IPS-20b (cell line): ENCODE results near the gene CCR9.
A peak's percentile ranks its signal among the peaks of the same experiment; 100 is the strongest.
"Not testable (repeated sequence)": the region's sequence is repeated elsewhere in the genome, so short reads cannot be mapped to it uniquely, and the experiment has no call there.

Experiments
- H3K27ac ChIP-seq: one replicate; pipeline ENCODE4 v1.5.1; 2013; ENCODE audit warnings: low read length
- H3K27me3 ChIP-seq: 2 replicates; pipeline ENCODE4 v1.6.1; 2013; ENCODE audit warnings: mild to moderate bottlenecking, low read length, inconsistent platforms; ENCODE audit not compliant: insufficient read depth
- H3K36me3 ChIP-seq: 2 replicates; pipeline ENCODE4 v1.6.1; 2013; ENCODE audit warnings: low read depth, mild to moderate bottlenecking, inconsistent platforms, low read length, moderate library complexity; ENCODE audit not compliant: insufficient read depth
- H3K4me1 ChIP-seq: 2 replicates; pipeline ENCODE4 v1.6.1; 2013; ENCODE audit warnings: mild to moderate bottlenecking, control low read depth, inconsistent platforms, low read length, moderate library complexity; ENCODE audit not compliant: insufficient read depth
- H3K4me3 ChIP-seq: 2 replicates; pipeline ENCODE4 v1.5.1; 2013; ENCODE audit warnings: mild to moderate bottlenecking, low read length, inconsistent platforms
- H3K9ac ChIP-seq: 2 replicates; pipeline ENCODE4 v1.6.1; 2013; ENCODE audit warnings: low read depth, mild to moderate bottlenecking, inconsistent platforms, low read length, moderate library complexity
- H3K9me3 ChIP-seq: 2 replicates; pipeline ENCODE4 v1.6.1; 2013; ENCODE audit warnings: mild to moderate bottlenecking, low read depth, low read length, inconsistent platforms; ENCODE audit not compliant: insufficient read depth

Gene CCR9

GRCh38 chr3:45885979-45886705 is at the start of gene CCR9:
CCR9 (plus strand) TSS chr3:45886543; CDS start chr3:45894934, 8,391 bp downstream.
- Histone ChIP-seq H3K27me3 (peaks cover 10% of the 10 kb centered on the region; the same call in 1 of the 2 replicates), H3K4me1 (no peaks in the 10 kb centered on the region), H3K9me3 (no peaks in the 10 kb centered on the region), H3K27ac (no peak within 1 kb of the TSS), H3K9ac (no peak within 1 kb of the TSS), H3K4me3 (no peak within 1 kb of the TSS), H3K36me3 (no peaks in the 10 kb centered on the region)

- Histone ChIP-seq H3K9me3 (no peaks in the 10 kb centered on the region), H3K9ac (no peak overlapping the region), H3K27ac (no peak overlapping the region), H3K36me3 (no peaks in the 10 kb centered on the region), H3K4me1 (peaks cover 5% of the 10 kb centered on the region; the same call in 1 of the 2 replicates), H3K27me3 (peaks cover 17% of the 10 kb centered on the region), H3K4me3 (no peak overlapping the region)
Measured at GRCh38 chr3:45838466-45838865, 47.9 kb upstream of the CCR9 start.

- H3K27ac ChIP-seq, result no peak overlapping the region
Measured at GRCh38 chr3:45841420-45841756, 45.0 kb upstream of the CCR9 start.

GRCh38 chr3:45841757-45842491 is 44.4 kb upstream of the CCR9 start, which contains the start of gene LZTFL1:
LZTFL1 (minus strand) TSS chr3:45842119; CDS start chr3:45841991, 128 bp downstream.
- Histone ChIP-seq H3K9ac (peak within 1 kb of the TSS; percentile 67; the same call in 1 of the 2 replicates), H3K27ac (no peak within 1 kb of the TSS), H3K27me3 (peaks cover 51% of the 10 kb centered on the region), H3K36me3 (no peaks in the 10 kb centered on the region), H3K9me3 (no peaks in the 10 kb centered on the region), H3K4me1 (peaks cover 5% of the 10 kb centered on the region; the same call in 1 of the 2 replicates), H3K4me3 (peak within 1 kb of the TSS; percentile 89)

More at GRCh38 chr3:45841420-45841756, 45.0 kb upstream of the CCR9 start:
- Histone ChIP-seq H3K4me1 (peaks cover 5% of the 10 kb centered on the region; the same call in 1 of the 2 replicates), H3K9ac (peak overlapping the region; percentile 67; the same call in 1 of the 2 replicates), H3K4me3 (peak overlapping the region; percentile 89), H3K27me3 (peaks cover 46% of the 10 kb centered on the region), H3K36me3 (no peaks in the 10 kb centered on the region), H3K9me3 (no peaks in the 10 kb centered on the region)

- Histone ChIP-seq H3K9me3 (no peaks in the 10 kb centered on the region), H3K27ac (no peak overlapping the region), H3K36me3 (no peaks in the 10 kb centered on the region), H3K9ac (no peak overlapping the region), H3K27me3 (peaks cover 63% of the 10 kb centered on the region), H3K4me3 (no peak overlapping the region), H3K4me1 (peaks cover 5% of the 10 kb centered on the region; the same call in 1 of the 2 replicates)
Measured at GRCh38 chr3:45842851-45843625, 43.3 kb upstream of the CCR9 start.

GRCh38 chr3:45844616-45845015 is 41.7 kb upstream of the CCR9 start:
- H3K9me3 ChIP-seq, result no peaks in the 10 kb centered on the region
- no peak overlapping the region for H3K4me3 ChIP-seq
- H3K27me3 ChIP-seq, result peaks cover 78% of the 10 kb centered on the region
- H3K27ac ChIP-seq, result no peak overlapping the region
- H3K9ac ChIP-seq, result no peak overlapping the region
- H3K36me3 ChIP-seq, result no peaks in the 10 kb centered on the region
- H3K4me1 ChIP-seq, result peaks cover 5% of the 10 kb centered on the region; the same call in 1 of the 2 replicates

DNA sequence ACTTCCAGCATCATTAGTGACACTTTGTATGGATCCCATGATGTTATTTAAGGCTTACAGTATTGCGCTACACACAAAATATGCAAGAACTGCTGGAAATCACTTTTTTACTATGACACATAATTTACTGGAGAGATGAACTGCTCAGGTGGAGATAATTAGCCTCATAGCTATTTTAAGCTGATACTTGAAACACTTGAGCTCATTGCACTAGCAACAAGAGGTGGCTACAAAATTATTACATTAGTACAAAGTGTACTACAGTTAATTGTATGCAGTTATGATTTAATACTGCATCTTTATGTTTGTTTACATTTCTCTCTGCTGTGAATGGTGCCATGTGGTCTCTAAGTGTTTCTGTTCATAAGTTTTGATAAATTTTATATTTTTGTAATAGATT is 38.0 kb upstream of the CCR9 start:
- Histone ChIP-seq H3K36me3 (no peaks in the 10 kb centered on the region), H3K27me3 (peaks cover 90% of the 10 kb centered on the region), H3K9ac (no peak overlapping the region), H3K4me3 (no peak overlapping the region), H3K9me3 (no peaks in the 10 kb centered on the region), H3K27ac (no peak overlapping the region), H3K4me1 (no peaks in the 10 kb centered on the region)

DNA sequence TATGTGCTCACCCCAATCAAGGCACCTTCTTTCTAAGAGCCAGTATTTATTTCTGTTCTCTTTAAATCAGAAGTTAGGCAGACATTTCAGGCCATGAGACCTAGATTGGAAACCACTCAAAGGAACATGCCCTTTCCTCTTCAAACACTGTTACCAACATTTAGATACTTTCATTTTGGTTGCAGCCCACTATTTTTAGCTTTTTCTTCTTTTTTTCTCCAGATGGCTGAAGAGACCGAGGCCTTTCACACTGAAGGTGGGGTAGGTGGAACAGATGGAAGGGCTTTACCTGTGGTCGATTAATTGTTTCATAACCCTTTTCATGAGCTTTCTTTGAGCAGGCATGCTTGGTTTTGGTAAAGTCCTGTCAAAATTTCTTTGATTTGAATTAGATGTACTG is 33.5 kb upstream of the CCR9 start:
- Histone ChIP-seq H3K4me3 (no peak overlapping the region), H3K9me3 (no peaks in the 10 kb centered on the region), H3K27me3 (peaks cover 55% of the 10 kb centered on the region), H3K9ac (no peak overlapping the region), H3K36me3 (no peaks in the 10 kb centered on the region), H3K4me1 (no peaks in the 10 kb centered on the region), H3K27ac (no peak overlapping the region)

- peaks cover 20% of the 10 kb centered on the region; the same call in 1 of the 2 replicates for H3K27me3 ChIP-seq
- H3K4me3 ChIP-seq, H3K9ac ChIP-seq, H3K9me3 ChIP-seq, H3K4me1 ChIP-seq, H3K36me3 ChIP-seq, H3K27ac ChIP-seq: not testable (repeated sequence)
Measured at GRCh38 chr3:45856323-45856722, 30.0 kb upstream of the CCR9 start.

DNA sequence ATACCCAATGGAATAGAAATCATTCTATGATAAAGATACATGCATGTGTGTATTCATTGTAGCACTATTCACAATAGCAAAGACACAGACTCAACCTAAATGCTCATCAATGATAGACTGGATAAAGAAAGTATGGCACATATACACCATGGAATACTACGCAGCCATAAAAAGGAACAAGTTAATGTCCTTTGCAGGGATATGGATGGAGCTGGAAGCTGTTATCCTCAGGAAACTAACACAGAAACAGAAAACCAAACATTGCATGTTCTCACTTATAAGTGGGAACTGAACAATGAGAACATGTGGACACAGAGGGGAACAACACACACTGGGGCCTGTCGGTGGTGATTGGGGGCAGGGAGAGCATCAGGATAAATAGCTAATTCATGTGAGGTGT is 29.3 kb upstream of the CCR9 start:
- H3K36me3 ChIP-seq, H3K4me1 ChIP-seq: not testable (repeated sequence)

DNA sequence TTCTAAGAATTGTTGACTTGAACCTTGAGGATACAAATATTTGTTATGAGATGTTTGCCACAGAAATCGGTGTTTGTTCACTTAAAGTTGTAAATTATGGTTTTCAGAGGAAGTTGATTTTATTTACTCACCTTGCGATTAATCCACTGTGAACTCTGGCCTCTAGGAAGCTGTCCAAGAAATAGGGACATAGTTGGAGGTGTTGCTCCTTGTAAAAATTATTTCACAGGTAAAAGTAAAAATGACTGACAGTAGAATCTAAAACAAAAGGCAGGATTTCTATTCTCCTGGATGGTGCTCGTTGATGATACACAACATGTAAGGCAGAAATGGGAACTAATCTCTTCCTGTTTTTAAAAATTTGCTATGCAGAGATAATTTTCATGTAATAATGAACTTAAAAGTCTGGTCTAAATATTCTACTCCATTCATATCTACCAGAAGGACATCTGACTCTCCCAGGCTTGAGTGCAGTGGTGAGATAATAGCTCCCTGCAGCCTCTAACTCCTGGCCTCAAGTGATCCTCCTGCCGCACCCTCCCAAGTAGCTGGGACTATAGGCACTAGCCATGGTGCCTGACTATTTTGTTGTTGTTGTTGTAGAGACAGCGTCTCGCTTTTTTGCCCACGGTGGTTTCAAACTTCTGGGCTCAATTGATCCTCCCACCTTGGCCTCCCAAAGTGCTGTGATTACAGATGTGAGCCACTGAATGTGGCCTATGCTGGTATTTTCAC is 27.4 kb upstream of the CCR9 start:
- H3K4me1 ChIP-seq, result no peaks in the 10 kb centered on the region
- H3K9me3 ChIP-seq, result peaks cover 5% of the 10 kb centered on the region; the same call in 1 of the 2 replicates
- H3K4me3 ChIP-seq, result no peak overlapping the region
- H3K36me3 ChIP-seq, result no peaks in the 10 kb centered on the region
- H3K9ac ChIP-seq, result no peak overlapping the region
- H3K27ac ChIP-seq, result no peak overlapping the region
- peaks cover 18% of the 10 kb centered on the region; the same call in 1 of the 2 replicates for H3K27me3 ChIP-seq

More for the DNA sequence above, 29.3 kb upstream of the CCR9 start:
- peaks cover 15% of the 10 kb centered on the region; the same call in 1 of the 2 replicates for H3K27me3 ChIP-seq
- H3K9me3 ChIP-seq, H3K27ac ChIP-seq, H3K9ac ChIP-seq, H3K4me3 ChIP-seq: not testable (repeated sequence)
